ENCODE results near the gene PIN1.
A peak's percentile ranks its signal among the peaks of the same experiment; 100 is the strongest.

The PIN1 gene

GRCh38 chr19:9854282-9854846 lies 19.2 kb downstream of the PIN1 start:
- DNase-seq, result no peak

- DNase-seq, result no peak
Measured at GRCh38 chr19:9856609-9857008, 21.5 kb downstream of the PIN1 start.

GRCh38 chr19:9857076-9857721 lies 22.1 kb downstream of the PIN1 start:
- no peak for DNase-seq

- DNase-seq, result peak in 5 of 58 donors; percentile 3 to 24 (median 16)
Measured at GRCh38 chr19:9857920-9858746, 23.0 kb downstream of the PIN1 start.

GRCh38 chr19:9858766-9859165 lies 23.6 kb downstream of the PIN1 start:
- no peak for DNase-seq

GRCh38 chr19:9860407-9860806 lies 25.3 kb downstream of the PIN1 start:
- DNase-seq, result no peak

GRCh38 chr19:9861503-9861902 lies 26.4 kb downstream of the PIN1 start:
- no peak for DNase-seq

GRCh38 chr19:9862938-9863337 lies 27.8 kb downstream of the PIN1 start:
- no peak for DNase-seq

GRCh38 chr19:9863759-9864158 lies 28.6 kb downstream of the PIN1 start:
- no peak for DNase-seq

- peak in 21 of 58 donors; percentile 5 to 53 (median 20) for DNase-seq
Measured at GRCh38 chr19:9865732-9866501, 30.8 kb downstream of the PIN1 start.

GRCh38 chr19:9868983-9869617 lies 34.0 kb downstream of the PIN1 start:
- peak in 11 of 58 donors; percentile 9 to 59 (median 26) for DNase-seq

- no peak for DNase-seq
Measured at GRCh38 chr19:9871626-9872338, 36.7 kb downstream of the PIN1 start.

GRCh38 chr19:9872618-9873242 lies 37.6 kb downstream of the PIN1 start:
- DNase-seq, result no peak

- DNase-seq, result no peak
Measured at GRCh38 chr19:9875031-9875627, 40.0 kb downstream of the PIN1 start.

GRCh38 chr19:9875796-9876195 lies 40.7 kb downstream of the PIN1 start:
- DNase-seq, result no peak

GRCh38 chr19:9877780-9878510 lies 42.8 kb downstream of the PIN1 start:
- DNase-seq, result no peak

GRCh38 chr19:9878511-9879196 lies 43.5 kb downstream of the PIN1 start:
- no peak for DNase-seq

- peak in 6 of 58 donors; percentile 5 to 31 (median 9) for DNase-seq
Measured at GRCh38 chr19:9881720-9882119, 46.6 kb downstream of the PIN1 start.
